ENCODE data around the gene DEFB127.
"Not testable (repeated sequence)": the region's sequence is repeated elsewhere in the genome, so short reads cannot be mapped to it uniquely, and the experiment has no call there.

DEFB127 gene

GRCh38 chr20:157154-157553, at the start of gene DEFB127:
Gene DEFB127 (plus strand): TSS chr20:157454. CDS start chr20:157545, 91 bp downstream.
- DNase-seq (ENCODE audit: low read depth in 2 of 2), result no peak

DNA sequence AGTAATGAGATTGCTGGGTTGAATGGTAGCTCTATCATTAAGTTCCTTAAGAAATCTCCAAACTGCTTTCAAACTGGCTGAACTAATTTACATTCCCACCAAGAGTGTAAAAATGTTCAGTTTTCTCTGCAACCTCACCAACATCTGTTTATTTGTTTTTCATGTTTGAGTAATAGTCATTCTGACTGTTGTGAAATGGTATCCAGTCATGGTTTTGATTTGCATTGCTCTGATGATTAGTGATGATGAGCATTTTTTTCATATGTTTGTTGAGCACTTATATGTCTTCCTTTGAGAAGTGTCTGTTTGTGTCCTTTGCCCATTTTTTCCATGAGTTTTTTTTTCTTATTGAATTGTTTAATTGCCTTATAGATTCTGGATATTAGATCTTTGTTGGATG, 44.9 kb upstream of the DEFB127 start:
- no peak for DNase-seq (ENCODE audit: low read depth in 2 of 2)

DNA sequence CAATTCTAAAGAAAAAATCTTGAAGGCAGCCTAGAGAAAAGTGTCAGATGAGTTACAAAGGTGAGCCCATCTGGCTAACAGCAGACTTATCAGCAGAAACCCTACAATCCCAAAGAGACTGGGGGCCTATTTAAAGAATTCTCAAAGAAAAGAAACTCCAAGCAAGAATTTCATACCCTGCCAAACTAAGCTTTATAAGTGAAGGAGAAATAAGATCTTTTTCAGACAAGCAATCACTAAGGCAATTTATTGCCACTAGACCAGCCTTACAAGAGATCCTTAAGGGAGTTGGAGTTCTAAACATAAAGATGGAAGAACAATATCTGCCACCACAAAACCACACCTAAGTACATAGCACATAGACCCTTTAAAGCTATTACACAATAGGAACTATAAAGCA, 39.7 kb upstream of the DEFB127 start:
- DNase-seq (ENCODE audit: low read depth in 2 of 2), result no peak

- not testable (repeated sequence) for DNase-seq (ENCODE audit: low read depth in 2 of 2)
These were observed 27.4 kb upstream of the DEFB127 start for GRCh38 chr20:129786-130323.

GRCh38 chr20:137668-138490, 19.4 kb upstream of the DEFB127 start:
- DNase-seq (ENCODE audit: low read depth in 2 of 2), result no peak

- no peak for DNase-seq (ENCODE audit: low read depth in 2 of 2)
These were observed 15.0 kb upstream of the DEFB127 start, which contains the start of gene DEFB126 for GRCh38 chr20:142290-142689. Gene DEFB126 (plus strand): TSS chr20:142590. CDS start chr20:142629, 39 bp downstream.

GRCh38 chr20:145877-146276, 11.4 kb upstream of the DEFB127 start:
- DNase-seq (ENCODE audit: low read depth in 2 of 2), result no peak

DNA sequence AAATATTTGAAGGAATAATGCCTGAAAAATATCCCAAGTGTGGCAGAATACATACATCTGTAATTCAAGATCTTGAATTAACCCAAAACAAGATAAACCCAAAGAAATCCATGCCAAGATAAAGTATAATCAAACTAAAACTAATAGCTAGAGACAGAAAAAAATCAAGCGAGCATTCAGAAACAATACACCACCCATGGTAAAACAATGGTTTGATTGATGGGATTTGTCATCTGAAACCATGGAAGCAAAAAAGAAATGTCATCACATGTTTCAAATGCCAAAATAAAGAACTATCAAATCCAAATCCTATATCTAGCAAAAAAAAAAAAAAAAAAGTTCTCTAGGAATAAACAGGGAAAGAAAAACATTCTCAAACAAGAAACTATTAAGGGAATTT, 5.1 kb upstream of the DEFB127 start:
- DNase-seq (ENCODE audit: low read depth in 2 of 2), result no peak

DNA sequence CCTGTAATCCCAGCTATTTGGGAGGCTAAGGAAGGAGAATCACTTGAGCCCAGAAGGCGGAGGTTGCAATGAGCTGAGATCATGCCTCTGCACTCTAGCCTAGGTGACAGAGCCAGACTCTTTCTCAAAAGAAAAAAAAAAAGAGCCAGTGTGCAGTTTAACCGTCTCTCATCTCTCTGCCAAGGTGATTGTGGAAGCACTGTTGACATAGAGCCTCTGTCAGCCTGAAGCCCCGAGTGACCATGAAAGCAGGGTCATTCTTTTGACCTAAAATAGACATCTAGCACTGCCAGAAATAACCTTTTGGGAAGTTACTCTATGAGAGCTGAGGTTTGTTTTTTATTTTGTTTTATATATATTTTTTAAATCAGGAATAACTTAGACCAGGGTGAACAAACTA, 7.4 kb downstream of the DEFB127 start:
- DNase-seq (ENCODE audit: low read depth in 2 of 2), result no peak

GRCh38 chr20:168876-169275, 11.6 kb downstream of the DEFB127 start:
- DNase-seq (ENCODE audit: low read depth in 2 of 2), result no peak

- no peak for DNase-seq (ENCODE audit: low read depth in 2 of 2)
These were observed 27.0 kb downstream of the DEFB127 start for GRCh38 chr20:184288-184687.

DNA sequence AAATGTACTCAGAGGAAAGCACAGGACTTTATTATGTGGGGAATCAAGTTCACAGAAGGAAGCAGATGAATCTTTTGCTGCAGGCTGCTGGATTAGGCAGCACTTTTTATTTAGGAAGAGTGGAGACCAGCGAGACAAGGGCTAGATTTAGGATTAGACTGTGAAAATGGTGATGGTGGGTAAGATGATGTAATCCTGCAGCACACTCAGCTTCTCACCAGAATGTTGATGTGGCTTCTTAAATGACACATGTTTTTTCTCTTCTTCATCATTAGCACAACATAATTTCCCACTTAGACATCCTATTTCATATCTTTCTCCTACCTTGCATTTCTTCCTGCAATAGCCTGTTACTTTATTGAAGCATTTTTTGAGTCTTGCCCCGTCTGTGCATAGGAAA, 30.5 kb downstream of the DEFB127 start:
- no peak for DNase-seq (ENCODE audit: low read depth in 2 of 2)

DNA sequence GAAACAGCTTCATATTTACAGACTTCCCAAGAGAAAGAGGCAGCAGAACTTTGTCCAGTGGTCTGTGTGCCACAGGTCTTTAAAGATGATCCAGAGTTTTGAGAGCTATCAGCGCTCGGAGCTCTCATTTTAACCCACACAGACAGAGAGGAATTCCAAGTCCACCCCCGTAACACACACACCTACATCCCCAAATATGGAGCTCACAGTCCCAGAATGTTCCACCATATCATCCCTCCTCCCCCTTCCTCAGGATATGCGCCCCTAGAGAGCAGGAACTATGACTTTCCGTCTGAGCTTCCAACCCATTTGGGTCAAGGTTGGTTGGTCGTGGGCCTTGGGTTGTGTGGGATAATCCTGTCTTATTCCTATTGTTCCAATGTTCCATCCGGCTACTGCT, 32.4 kb downstream of the DEFB127 start, which contains the start of gene DEFB128:
TSS of gene DEFB128 (minus strand) at position 101 of the 400 bp plus-strand sequence. CDS start at position 13, 88 bp downstream.
- DNase-seq (ENCODE audit: low read depth in 2 of 2), result no peak

- DNase-seq (ENCODE audit: low read depth in 2 of 2), result no peak
These were observed 41.0 kb downstream of the DEFB127 start for GRCh38 chr20:198225-198624.

- no peak for DNase-seq (ENCODE audit: low read depth in 2 of 2)
These were observed 42.7 kb downstream of the DEFB127 start for GRCh38 chr20:199996-200395.

DNA sequence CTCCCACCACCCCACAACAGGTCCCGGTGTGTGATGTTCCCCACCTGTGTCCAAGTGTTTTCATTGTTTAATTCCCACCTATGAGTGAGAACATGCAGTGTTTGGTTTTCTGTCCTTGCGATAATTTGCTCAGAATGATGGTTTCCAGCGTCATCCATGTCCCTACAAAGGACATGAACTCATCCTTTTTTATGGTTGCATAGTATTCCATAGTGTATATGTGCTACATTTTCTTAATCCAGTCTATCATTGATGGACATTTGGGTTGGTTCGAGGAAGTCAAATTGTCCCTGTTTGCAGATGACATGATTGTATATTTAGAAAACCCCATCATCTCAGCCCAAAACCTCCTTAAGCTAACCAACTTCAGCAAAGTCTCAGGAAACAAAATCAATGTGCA, 46.4 kb downstream of the DEFB127 start:
- DNase-seq (ENCODE audit: low read depth in 2 of 2), result not testable (repeated sequence)
